Neuronal stem cell (in vitro differentiated cells): ENCODE results near the gene KIF6.
A peak's percentile ranks its signal among the peaks of the same experiment; 100 is the strongest.
"Not testable (repeated sequence)": the region's sequence is repeated elsewhere in the genome, so short reads cannot be mapped to it uniquely, and the experiment has no call there.

ENCODE experiments used
- DNase-seq: peaks from one replicate; pipeline ENCODE4 v3.0.0-alpha.2; 2013; ENCODE audit warnings: low spot score
- H2AFZ ChIP-seq: one replicate; pipeline ENCODE4 v1.6.1; 2013; ENCODE audit warnings: mild to moderate bottlenecking, low read length, inconsistent platforms
- H2AK5ac ChIP-seq: 2 replicates; pipeline ENCODE4 v1.6.1; 2013; ENCODE audit warnings: low read depth, mild to moderate bottlenecking, inconsistent platforms, low read length, moderate library complexity, mixed read lengths
- H2BK120ac ChIP-seq: 2 replicates; pipeline ENCODE4 v1.6.1; 2013; ENCODE audit warnings: low read depth, mild to moderate bottlenecking, inconsistent platforms, low read length, moderate library complexity, mixed read lengths
- H2BK12ac ChIP-seq: one replicate; pipeline ENCODE4 v1.6.1; 2013; ENCODE audit warnings: low read length, inconsistent platforms
- H2BK15ac ChIP-seq: 2 replicates; pipeline ENCODE4 v1.6.1; 2013; ENCODE audit warnings: mild to moderate bottlenecking, low read length, inconsistent platforms, mixed read lengths
- H2BK5ac ChIP-seq: one replicate; pipeline ENCODE4 v1.6.1; 2013; ENCODE audit warnings: inconsistent platforms, mild to moderate bottlenecking, low read length, moderate library complexity
- H3K14ac ChIP-seq: one replicate; pipeline ENCODE4 v1.6.1; 2013; ENCODE audit warnings: low read length, inconsistent platforms
- H3K18ac ChIP-seq: 2 replicates; pipeline ENCODE4 v1.6.1; 2013; ENCODE audit warnings: low read length, inconsistent platforms
- H3K23ac ChIP-seq: 2 replicates; pipeline ENCODE4 v1.6.1; 2013; ENCODE audit warnings: low read depth, mild to moderate bottlenecking, mixed read lengths, low read length, inconsistent platforms; ENCODE audit not compliant: poor library complexity
- H3K27ac ChIP-seq: replicated peaks from 3 replicates; pipeline ENCODE4 v1.5.1; 2013; ENCODE audit warnings: low read length, inconsistent platforms
- H3K27me3 ChIP-seq, 3 experiments: 2 replicates each; pipeline ENCODE4 v1.6.1; 2013; ENCODE audit warnings: low read length in 3 of 3, mild to moderate bottlenecking in 2 of 3, inconsistent platforms in 1 of 3, low read depth in 1 of 3, mixed read lengths in 1 of 3, moderate library complexity in 1 of 3; ENCODE audit not compliant: control insufficient read depth in 3 of 3, insufficient read depth in 3 of 3
- H3K36me3 ChIP-seq, 2 donors: replicated peaks in 1 of 2; 2 replicates each; pipeline ENCODE4 v1.6.1; 2013; ENCODE audit warnings: low read length in 2 of 2; ENCODE audit not compliant: control insufficient read depth in 2 of 2, insufficient read depth in 2 of 2
- H3K4ac ChIP-seq: 2 replicates; pipeline ENCODE4 v1.6.1; 2013; ENCODE audit warnings: inconsistent platforms, mild to moderate bottlenecking, low read length, moderate library complexity
- H3K4me1 ChIP-seq, 2 donors: 1 replicate in 1 of 2; 2 replicates in 1 of 2; pipeline ENCODE4 v1.6.1; 2013; ENCODE audit warnings: low read length in 2 of 2, low read depth in 1 of 2; ENCODE audit not compliant: control insufficient read depth in 2 of 2, insufficient read depth in 1 of 2
- H3K4me2 ChIP-seq: one replicate; pipeline ENCODE4 v1.6.1; 2013; ENCODE audit warnings: mild to moderate bottlenecking, low read length, inconsistent platforms; ENCODE audit not compliant: insufficient read depth, poor library complexity, severe bottlenecking
- H3K4me3 ChIP-seq, 2 donors: 2 replicates each; pipeline ENCODE4 v1.5.1; 2013; ENCODE audit warnings: low read length in 2 of 2, mild to moderate bottlenecking in 2 of 2, inconsistent platforms in 1 of 2, moderate library complexity in 1 of 2
- H3K79me1 ChIP-seq: one replicate; pipeline ENCODE4 v1.6.1; 2013; ENCODE audit warnings: low read depth, mild to moderate bottlenecking, inconsistent platforms, low read length, moderate library complexity
- H3K9ac ChIP-seq: one replicate; pipeline ENCODE4 v1.6.1; 2013; ENCODE audit warnings: mild to moderate bottlenecking, low read depth, low read length, inconsistent platforms; ENCODE audit not compliant: poor library complexity
- H3K9me3 ChIP-seq, 2 donors: replicated peaks in 1 of 2; 2 replicates each; pipeline versions ENCODE3 to v1.6.1; 2013; ENCODE audit warnings: low read length in 2 of 2, mild to moderate bottlenecking in 2 of 2, inconsistent platforms in 1 of 2, low read depth in 1 of 2, mixed read lengths in 1 of 2, moderate library complexity in 1 of 2; ENCODE audit not compliant: control insufficient read depth in 2 of 2, insufficient read depth in 1 of 2
- H4K8ac ChIP-seq: one replicate; pipeline ENCODE4 v1.6.1; 2013; ENCODE audit warnings: low read depth, mild to moderate bottlenecking, inconsistent platforms, low read length, moderate library complexity
- H4K91ac ChIP-seq: one replicate; pipeline ENCODE4 v1.6.1; 2013; ENCODE audit warnings: low read length, low read depth, mild to moderate bottlenecking, inconsistent platforms; ENCODE audit not compliant: poor library complexity
- WGBS, 2 donors: extraction: QIAGEN DNeasy Blood & Tissue Kit; methylation state at CpG; one replicate each; pipeline ENCODE4 v1.1.7; 2013; ENCODE audit warnings: missing lambda C conversion rate in 2 of 2, mixed read lengths in 1 of 2; ENCODE audit not compliant: insufficient read length in 2 of 2, insufficient replicate concordance in 1 of 2; ENCODE audit errors: extremely low coverage in 2 of 2; 5-methylcytosine and 5-hydroxymethylcytosine counted together

Gene KIF6

DNA sequence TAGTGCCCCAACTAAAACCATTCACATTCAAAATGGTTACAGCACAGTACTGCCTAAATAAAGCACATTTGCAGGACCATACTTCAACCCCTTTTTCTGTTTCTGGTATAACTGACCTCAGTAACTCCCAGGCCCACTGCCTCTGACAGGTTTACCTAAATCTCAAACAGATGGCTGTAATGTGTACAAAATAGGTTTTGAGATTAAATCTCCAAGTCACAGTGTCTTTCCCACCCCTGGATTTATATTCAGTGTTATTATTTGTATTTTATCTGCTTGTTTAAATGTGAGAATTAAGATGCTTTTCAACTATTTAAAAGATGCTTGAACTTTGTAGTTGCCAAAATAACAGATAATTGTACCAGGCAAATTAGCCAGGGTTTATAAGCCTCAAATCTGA, 4.7 kb upstream of the KIF6 start:
- H2AFZ ChIP-seq, result no peak overlapping the region
- H3K27ac ChIP-seq, result no peak overlapping the region
- H3K18ac ChIP-seq, result no peak overlapping the region
- peaks cover 0 to 18% (median 0%) of the 10 kb centered on the region in 3 experiments for H3K27me3 ChIP-seq
- no peak overlapping the region for H3K14ac ChIP-seq
- H3K4ac ChIP-seq, result no peak overlapping the region
- no peak overlapping the region for H4K8ac ChIP-seq
- no peaks in the 10 kb centered on the region for H3K9me3 ChIP-seq
- H3K36me3 ChIP-seq, result no peaks in the 10 kb centered on the region
- H2BK120ac ChIP-seq, result no peak overlapping the region
- no peak overlapping the region for H3K23ac ChIP-seq
- H3K4me3 ChIP-seq, result no peak overlapping the region
- no peak overlapping the region for H2AK5ac ChIP-seq
- no peak overlapping the region for H2BK5ac ChIP-seq
- H2BK15ac ChIP-seq, result no peak overlapping the region
- no peaks in the 10 kb centered on the region for H3K79me1 ChIP-seq
- no peak overlapping the region for H2BK12ac ChIP-seq
- H4K91ac ChIP-seq, result no peak overlapping the region
- no peak overlapping the region for H3K4me2 ChIP-seq
- no peaks in the 10 kb centered on the region for H3K4me1 ChIP-seq
- no peak for DNase-seq
- H3K9ac ChIP-seq, result no peak overlapping the region

DNA sequence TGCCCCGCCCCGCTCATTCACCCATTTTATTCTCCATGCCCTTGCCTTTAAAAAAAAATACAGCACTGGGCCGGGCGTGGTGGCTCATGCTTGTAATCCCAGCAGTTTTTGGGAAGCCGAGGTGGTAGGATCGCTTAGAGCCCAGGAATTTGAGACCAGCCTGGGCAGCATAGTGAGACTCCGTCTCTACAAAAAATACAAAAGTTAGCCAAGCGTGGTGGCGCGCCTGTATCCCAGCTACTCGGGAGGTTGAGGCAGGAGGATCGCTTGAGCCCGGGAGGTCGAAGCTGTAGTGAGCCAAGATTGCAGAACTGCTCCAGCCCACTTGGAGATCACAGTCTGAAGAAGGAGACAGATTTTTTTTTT, 407 bp upstream of the KIF6 start:
- H3K27me3 ChIP-seq, result peaks cover 0 to 6% (median 0%) of the 10 kb centered on the region in 3 experiments
- H2BK12ac ChIP-seq, result no peak overlapping the region
- no peak overlapping the region for H4K8ac ChIP-seq
- H3K9me3 ChIP-seq, result no peaks in the 10 kb centered on the region
- no peak for DNase-seq
- H3K4me1 ChIP-seq, result peaks cover 0 to 2% of the 10 kb centered on the region in 2 donors
- H3K4me3 ChIP-seq, result no peak overlapping the region
- peak overlapping the region; percentile 61 for H3K4me2 ChIP-seq
- no peaks in the 10 kb centered on the region for H3K36me3 ChIP-seq
- H2AFZ ChIP-seq, result peak overlapping the region; percentile 100
- H2BK15ac ChIP-seq, result no peak overlapping the region
- no peak overlapping the region for H3K27ac ChIP-seq
- H4K91ac ChIP-seq, result no peak overlapping the region
- WGBS, 2 donors, result no CpG with 5 or more reads among the region's 14 CpGs
- H3K4ac ChIP-seq, result no peak overlapping the region
- H2AK5ac ChIP-seq, result no peak overlapping the region
- H3K9ac ChIP-seq, result no peak overlapping the region
- H3K23ac ChIP-seq, result no peak overlapping the region
- H3K14ac ChIP-seq, result no peak overlapping the region
- peak overlapping the region; percentile 75 for H3K18ac ChIP-seq
- no peak overlapping the region for H2BK120ac ChIP-seq
- no peaks in the 10 kb centered on the region for H3K79me1 ChIP-seq
- H2BK5ac ChIP-seq, result no peak overlapping the region

DNA sequence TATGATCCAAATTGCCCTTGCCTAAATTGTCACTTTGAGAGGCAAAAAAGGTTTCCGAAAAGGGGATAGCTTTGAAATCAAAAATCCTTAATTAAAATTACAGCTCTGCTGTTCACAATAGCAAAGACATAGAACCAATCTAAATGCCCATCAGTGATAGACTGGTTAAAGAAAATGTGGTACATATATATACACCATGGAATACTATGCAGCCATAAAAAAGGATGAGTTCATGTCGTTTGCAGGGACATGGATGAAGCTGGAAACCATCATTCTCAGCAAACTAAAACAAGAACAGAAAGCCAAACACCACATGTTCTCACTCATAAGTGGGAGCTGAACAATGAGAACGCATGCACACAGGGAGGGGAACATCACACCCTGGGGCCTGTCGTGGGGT, 1.9 kb downstream of the KIF6 start:
- H3K27me3 ChIP-seq, result not testable (repeated sequence)

DNA sequence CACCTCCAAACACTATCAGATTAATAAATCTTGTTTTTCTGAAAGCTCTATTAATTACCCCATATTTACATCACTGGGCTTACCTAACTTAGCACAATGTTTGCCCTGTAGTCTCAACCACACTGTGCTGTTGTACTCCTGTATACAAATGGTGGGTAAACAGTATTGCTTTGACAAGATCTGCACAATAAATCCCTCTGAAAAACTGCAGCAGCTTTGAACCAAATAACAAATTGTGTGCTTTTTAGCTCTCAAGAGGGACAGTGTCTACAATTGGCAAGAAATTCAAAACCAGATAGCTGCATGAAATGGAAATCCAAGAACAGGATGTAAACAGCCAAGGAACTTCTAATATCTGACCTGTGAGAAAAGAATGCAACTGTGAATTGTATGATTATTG, 10.4 kb downstream of the KIF6 start:
- Histone ChIP-seq H3K9ac (no peak overlapping the region), H3K27ac (no peak overlapping the region), H3K36me3 (no peaks in the 10 kb centered on the region), H3K9me3 (no peaks in the 10 kb centered on the region), H2AK5ac (no peak overlapping the region), H3K4me1 (peaks cover 0 to 1% of the 10 kb centered on the region in 2 donors), H2BK5ac (no peak overlapping the region), H2AFZ (no peak overlapping the region), H3K4ac (no peak overlapping the region), H2BK15ac (no peak overlapping the region), H3K4me3 (no peak overlapping the region), H3K27me3 (peaks cover 0 to 2% (median 0%) of the 10 kb centered on the region in 3 experiments), H3K79me1 (no peaks in the 10 kb centered on the region), H3K14ac (no peak overlapping the region), H3K4me2 (no peak overlapping the region), H4K91ac (no peak overlapping the region), H3K23ac (no peak overlapping the region), H2BK12ac (no peak overlapping the region), H3K18ac (no peak overlapping the region), H4K8ac (no peak overlapping the region), H2BK120ac (no peak overlapping the region)
- no peak for DNase-seq

More for the DNA sequence above, 1.9 kb downstream of the KIF6 start:
- H2BK120ac ChIP-seq, H3K9me3 ChIP-seq, H2BK12ac ChIP-seq, H2BK15ac ChIP-seq, H3K23ac ChIP-seq, H2AK5ac ChIP-seq, H3K4ac ChIP-seq, H3K4me2 ChIP-seq, H4K91ac ChIP-seq, H3K4me3 ChIP-seq, H2AFZ ChIP-seq, H2BK5ac ChIP-seq, H3K9ac ChIP-seq, H3K18ac ChIP-seq, H3K27ac ChIP-seq, DNase-seq, H3K36me3 ChIP-seq, H3K79me1 ChIP-seq, H4K8ac ChIP-seq, H3K14ac ChIP-seq, H3K4me1 ChIP-seq: not testable (repeated sequence)
- no CpG with 5 or more reads among the region's 4 CpGs for WGBS, 2 donors
